Skeletal muscle tissue (tissue), 4 donors: ENCODE data around the gene ZFP36L1. TPM values are rescaled to one million over a fixed set of nuclear protein-coding genes. Genes with fewer than 3 reads are reported as not detected.
A peak's percentile ranks its signal among the peaks of the same experiment; 100 is the strongest.

Experiments
- H3K27ac ChIP-seq: one replicate; pipeline ENCODE4 v1.7.0; 2013; ENCODE audit warnings: mild to moderate bottlenecking, low read depth, low read length, inconsistent platforms
- H3K27me3 ChIP-seq, 3 donors: one replicate each; pipeline ENCODE4 v1.7.0; 2013; ENCODE audit warnings: low read length in 3 of 3; ENCODE audit not compliant: control insufficient read depth in 3 of 3, insufficient read depth in 3 of 3
- H3K36me3 ChIP-seq, 3 donors: one replicate each; pipeline ENCODE4 v1.7.0; 2013; ENCODE audit warnings: low read length in 3 of 3; ENCODE audit not compliant: control insufficient read depth in 3 of 3, insufficient read depth in 3 of 3
- H3K4me1 ChIP-seq, 3 donors: one replicate each; pipeline ENCODE4 v1.7.0; 2013; ENCODE audit warnings: low read length in 3 of 3, mild to moderate bottlenecking in 3 of 3; ENCODE audit not compliant: control insufficient read depth in 3 of 3, insufficient read depth in 3 of 3
- H3K4me3 ChIP-seq, 3 donors: one replicate each; pipeline ENCODE4 v1.7.0; 2013; ENCODE audit warnings: low read length in 3 of 3
- H3K9ac ChIP-seq, 3 donors: one replicate each; pipeline ENCODE4 v1.7.0; 2013; ENCODE audit warnings: low read length in 3 of 3, mild to moderate bottlenecking in 3 of 3, moderate library complexity in 2 of 3, low read depth in 1 of 3
- H3K9me3 ChIP-seq, 3 donors: one replicate each; pipeline ENCODE4 v1.7.0; 2013; ENCODE audit warnings: low read length in 3 of 3; ENCODE audit not compliant: control insufficient read depth in 3 of 3
- total RNA-seq: library from RNA; depleted of rRNA; stranded (reverse); fragments of >200 nt; gene quantifications from one replicate; pipeline ENCODE4 v1.2.3, GENCODE V29; 2014
- donor health status: Osteomylitis.

The ZFP36L1 gene
- total RNA-seq, 1 donor from 2014 or later: 27.7 TPM

DNA sequence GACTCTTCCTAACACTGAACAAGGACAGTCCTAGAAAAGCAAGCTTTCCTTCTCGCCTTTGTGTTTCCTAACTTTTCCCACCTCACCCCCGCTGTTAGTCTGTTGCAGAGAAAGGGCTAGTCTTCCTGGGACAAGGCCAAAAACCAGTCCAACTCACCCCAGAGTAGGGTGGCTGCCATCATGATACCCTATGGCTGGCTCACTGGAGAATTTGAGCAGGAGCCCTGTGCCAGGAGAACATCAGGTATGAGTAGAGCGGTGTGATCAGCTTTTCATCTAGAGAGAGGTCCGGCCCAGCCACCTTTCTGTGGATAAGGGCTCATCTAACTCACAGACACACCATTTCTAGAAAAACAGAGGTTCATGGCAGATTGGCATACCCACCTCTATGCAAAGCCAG lies 16.7 kb upstream of the ZFP36L1 start:
- peaks cover 30 to 39% (median 35%) of the 10 kb centered on the region in 3 donors for H3K4me1 ChIP-seq
- no peaks in the 10 kb centered on the region for H3K9me3 ChIP-seq
- no peaks in the 10 kb centered on the region for H3K27me3 ChIP-seq
- no peak overlapping the region for H3K4me3 ChIP-seq
- H3K27ac ChIP-seq: peak overlapping the region; percentile 54
- H3K36me3 ChIP-seq: no peaks in the 10 kb centered on the region
- H3K9ac ChIP-seq: peak overlapping the region in 1 of 3 donors; percentile 11

DNA sequence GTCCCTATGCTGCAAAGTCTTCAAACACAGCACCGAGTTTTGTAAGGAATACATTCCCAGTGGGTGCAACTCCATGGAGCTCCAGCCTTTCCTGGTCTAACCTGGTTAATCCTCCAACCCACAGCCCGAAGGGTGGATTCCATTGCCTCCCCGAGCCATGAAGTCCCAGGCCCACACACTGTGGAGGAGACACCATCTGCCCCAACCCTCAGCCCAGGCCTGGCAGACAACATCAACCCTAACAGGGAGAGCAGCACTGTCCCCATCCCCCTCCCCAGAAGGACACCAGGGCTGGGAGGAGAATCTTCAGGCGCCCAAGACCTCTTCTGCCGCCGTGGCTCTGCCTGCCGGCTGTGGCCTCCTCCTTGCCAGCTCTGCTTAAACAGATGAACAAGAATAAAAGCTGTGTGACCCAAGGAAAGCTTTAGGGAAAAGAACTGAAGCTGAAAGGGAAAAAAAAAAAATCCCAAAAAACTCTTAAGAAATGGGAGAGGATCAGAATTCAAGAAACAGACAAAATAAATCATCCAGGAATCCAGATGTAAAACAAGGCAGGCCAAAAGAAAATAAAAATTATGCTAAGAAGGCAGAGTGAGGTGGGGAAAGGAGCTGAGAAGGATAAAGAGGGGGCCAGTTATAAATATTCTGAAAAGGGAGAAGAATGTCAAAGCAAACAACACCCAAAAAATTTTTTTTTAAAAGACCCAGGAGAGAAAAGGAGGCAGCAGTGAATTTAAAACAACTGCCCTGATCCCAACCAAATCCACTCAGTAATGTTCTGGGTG lies 16.0 kb upstream of the ZFP36L1 start:
- H3K36me3 ChIP-seq: no peaks in the 10 kb centered on the region
- no peak overlapping the region for H3K4me3 ChIP-seq
- no peaks in the 10 kb centered on the region for H3K27me3 ChIP-seq
- no peaks in the 10 kb centered on the region for H3K9me3 ChIP-seq
- H3K9ac ChIP-seq: peak overlapping the region in 1 of 3 donors; percentile 11
- H3K27ac ChIP-seq: peak overlapping the region; percentile 54
- peaks cover 24 to 32% (median 28%) of the 10 kb centered on the region in 3 donors for H3K4me1 ChIP-seq

DNA sequence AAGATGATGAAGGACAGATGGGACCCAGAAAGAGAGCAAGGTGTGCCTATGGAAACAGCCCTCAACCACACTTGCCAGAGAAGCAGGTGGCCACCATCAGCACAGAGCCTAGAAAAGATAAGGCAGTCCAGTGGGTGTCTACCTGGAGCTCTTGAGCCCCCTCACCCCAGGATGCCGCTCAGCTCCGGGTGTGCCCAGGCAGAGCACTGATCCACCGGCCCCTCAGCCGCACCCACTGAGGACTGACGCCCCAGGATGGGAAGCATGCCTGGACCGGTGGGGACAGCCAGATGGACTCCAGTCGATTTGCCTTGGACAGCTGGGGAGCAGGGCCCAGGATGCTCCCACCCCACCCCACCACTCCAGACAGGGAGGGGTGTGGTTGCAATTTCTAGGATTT lies 15.1 kb upstream of the ZFP36L1 start:
- Histone ChIP-seq H3K4me1 (peaks cover 15 to 23% (median 19%) of the 10 kb centered on the region in 3 donors), H3K9ac (no peak overlapping the region), H3K27ac (peak overlapping the region; percentile 54)

DNA sequence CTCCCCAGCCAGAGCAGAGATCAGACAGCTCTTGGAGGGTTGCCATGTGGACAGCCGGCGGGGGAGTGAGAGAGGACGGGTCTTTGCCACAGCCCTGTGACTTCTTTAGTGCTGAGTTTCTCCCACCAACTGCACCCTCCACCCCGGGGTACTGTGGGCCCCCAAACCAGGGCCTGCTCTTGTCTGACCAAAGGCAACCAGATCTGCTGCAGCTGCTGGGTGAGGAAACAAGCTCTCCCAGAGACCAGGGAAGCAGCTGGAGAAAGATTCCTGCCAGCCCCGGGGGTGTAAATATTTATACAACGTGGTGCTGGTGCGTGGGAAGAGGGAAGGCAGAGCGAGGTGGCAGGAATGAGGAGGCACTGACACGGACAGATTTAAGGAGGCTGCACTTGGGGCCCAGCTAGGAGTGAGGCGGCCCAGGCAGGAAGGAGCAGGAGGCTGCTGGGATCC lies 14.3 kb upstream of the ZFP36L1 start:
- peaks cover 13 to 23% (median 19%) of the 10 kb centered on the region in 3 donors for H3K4me1 ChIP-seq
- peak overlapping the region in 2 of 3 donors; percentile 6 to 68 for H3K9ac ChIP-seq
- H3K27ac ChIP-seq: peak overlapping the region; percentile 54
- no peaks in the 10 kb centered on the region for H3K9me3 ChIP-seq
- H3K27me3 ChIP-seq: no peaks in the 10 kb centered on the region
- H3K4me3 ChIP-seq: no peak overlapping the region
- no peaks in the 10 kb centered on the region for H3K36me3 ChIP-seq

More for the DNA sequence above, 15.1 kb upstream of the ZFP36L1 start:
- Histone ChIP-seq H3K9me3 (no peaks in the 10 kb centered on the region), H3K27me3 (no peaks in the 10 kb centered on the region), H3K4me3 (no peak overlapping the region), H3K36me3 (no peaks in the 10 kb centered on the region)

DNA sequence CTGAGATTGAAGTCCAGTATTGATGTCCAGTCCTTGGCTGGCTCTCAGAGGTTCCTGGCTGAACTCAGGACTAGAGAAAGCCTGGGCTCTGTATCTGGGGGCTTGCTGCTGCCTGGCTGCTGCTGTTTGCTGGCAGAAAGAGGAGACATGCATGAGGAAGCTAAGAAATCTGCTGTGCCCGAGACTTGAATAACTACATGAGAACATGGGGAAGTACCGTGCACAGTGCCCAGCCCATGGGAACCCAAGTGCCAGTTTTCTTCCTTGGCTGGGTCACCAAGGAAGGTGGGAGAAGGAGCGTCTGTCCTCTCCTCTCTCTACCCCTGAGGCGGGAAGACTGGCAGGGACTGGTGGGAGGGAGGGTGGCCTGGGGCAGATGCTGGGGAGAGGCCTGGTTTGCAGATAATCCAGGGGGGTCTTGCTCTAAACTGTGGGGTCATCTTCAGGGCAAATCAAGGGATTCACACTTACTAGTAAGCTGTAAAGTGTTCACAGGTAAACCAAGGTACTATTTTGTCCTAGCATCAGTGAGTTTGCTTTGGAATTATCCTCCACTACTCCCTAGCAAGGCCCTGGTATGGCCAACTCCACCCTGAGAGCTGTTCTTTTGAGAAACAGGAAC lies 13.8 kb upstream of the ZFP36L1 start:
- peaks cover 0 to under 1% (median 0%) of the 10 kb centered on the region in 3 donors for H3K9me3 ChIP-seq
- H3K4me3 ChIP-seq: peak overlapping the region in 1 of 3 donors; percentile 2
- H3K9ac ChIP-seq: peak overlapping the region in 2 of 3 donors; percentile 19 to 68

DNA sequence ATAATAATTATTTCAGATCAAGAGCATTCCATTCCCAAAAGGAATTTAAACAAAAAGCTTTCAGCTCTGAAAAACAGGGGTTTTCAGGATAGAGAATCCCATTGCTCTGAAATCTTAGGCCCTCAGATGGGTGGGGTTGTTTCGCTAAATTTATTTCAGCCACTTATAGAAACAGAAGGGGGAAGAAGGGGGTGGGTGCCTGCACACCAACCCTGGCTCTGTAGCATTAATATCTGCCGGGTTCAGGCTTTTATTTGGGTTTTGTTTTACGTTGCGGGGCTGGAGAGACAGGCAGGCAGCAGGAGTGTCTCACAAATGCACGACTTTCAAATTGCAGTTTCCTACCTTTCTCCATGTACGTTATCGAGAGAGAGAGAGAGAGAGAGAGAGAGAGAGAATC lies 12.5 kb upstream of the ZFP36L1 start:
- H3K4me1 ChIP-seq: peaks cover 13 to 23% (median 19%) of the 10 kb centered on the region in 3 donors
- H3K27ac ChIP-seq: no peak overlapping the region
- H3K36me3 ChIP-seq: no peaks in the 10 kb centered on the region
- H3K4me3 ChIP-seq: no peak overlapping the region
- H3K9me3 ChIP-seq: peaks cover 0 to 3% (median 0%) of the 10 kb centered on the region in 3 donors
- no peak overlapping the region for H3K9ac ChIP-seq
- H3K27me3 ChIP-seq: no peaks in the 10 kb centered on the region

More for the DNA sequence above, 13.8 kb upstream of the ZFP36L1 start:
- Histone ChIP-seq H3K27me3 (no peaks in the 10 kb centered on the region), H3K27ac (peak overlapping the region; percentile 54), H3K4me1 (peaks cover 13 to 23% (median 19%) of the 10 kb centered on the region in 3 donors), H3K36me3 (no peaks in the 10 kb centered on the region)

DNA sequence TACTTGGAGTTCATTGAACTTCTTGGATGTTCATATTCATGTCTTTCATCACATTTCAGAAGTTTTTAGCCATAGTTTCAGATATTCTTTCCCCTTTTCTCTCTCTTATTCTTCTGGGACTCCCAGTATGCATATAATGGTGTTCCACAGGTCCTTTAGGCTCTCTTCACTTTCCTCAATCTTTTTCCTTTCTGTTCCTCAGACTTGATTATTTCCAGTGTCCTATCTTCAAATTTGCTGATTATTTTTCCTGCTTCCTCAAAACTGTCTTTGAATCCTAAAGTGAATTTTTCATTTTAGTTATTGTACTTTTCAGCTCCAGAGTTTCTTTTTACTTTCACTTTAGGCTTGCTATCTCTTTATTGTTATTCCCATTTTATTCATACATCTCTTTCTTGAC lies 8.8 kb upstream of the ZFP36L1 start:
- Histone ChIP-seq H3K4me1 (peaks cover 4 to 6% (median 5%) of the 10 kb centered on the region in 3 donors), H3K9me3 (peaks cover 0 to 3% (median 0%) of the 10 kb centered on the region in 3 donors), H3K4me3 (no peak overlapping the region)

DNA sequence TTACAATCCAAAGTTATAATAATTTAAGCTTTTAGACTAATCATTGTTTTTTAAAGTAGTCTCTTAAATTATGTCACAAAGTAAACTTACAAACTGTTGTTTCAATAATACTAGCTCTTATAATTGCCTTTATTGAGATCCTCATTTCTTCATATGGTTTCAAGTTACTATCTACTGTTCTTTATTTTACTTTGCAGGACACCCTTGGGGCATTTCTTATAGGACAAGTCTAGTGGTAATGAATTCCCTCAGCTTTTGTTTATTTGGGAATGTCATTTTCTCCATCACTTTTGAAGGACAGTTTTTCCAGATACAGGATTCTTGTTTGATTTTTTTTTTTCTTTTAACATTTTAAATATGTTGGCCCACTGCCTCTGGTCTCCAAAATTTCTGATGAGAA lies 8.1 kb upstream of the ZFP36L1 start:
- H3K36me3 ChIP-seq: no peaks in the 10 kb centered on the region
- H3K4me3 ChIP-seq: no peak overlapping the region
- H3K9me3 ChIP-seq: peaks cover 0 to 3% (median 0%) of the 10 kb centered on the region in 3 donors
- no peaks in the 10 kb centered on the region for H3K27me3 ChIP-seq
- no peak overlapping the region for H3K27ac ChIP-seq
- no peak overlapping the region for H3K9ac ChIP-seq
- peaks cover 3 to 7% (median 5%) of the 10 kb centered on the region in 3 donors for H3K4me1 ChIP-seq

More for the DNA sequence above, 8.8 kb upstream of the ZFP36L1 start:
- Histone ChIP-seq H3K36me3 (no peaks in the 10 kb centered on the region), H3K9ac (no peak overlapping the region), H3K27me3 (no peaks in the 10 kb centered on the region), H3K27ac (no peak overlapping the region)

DNA sequence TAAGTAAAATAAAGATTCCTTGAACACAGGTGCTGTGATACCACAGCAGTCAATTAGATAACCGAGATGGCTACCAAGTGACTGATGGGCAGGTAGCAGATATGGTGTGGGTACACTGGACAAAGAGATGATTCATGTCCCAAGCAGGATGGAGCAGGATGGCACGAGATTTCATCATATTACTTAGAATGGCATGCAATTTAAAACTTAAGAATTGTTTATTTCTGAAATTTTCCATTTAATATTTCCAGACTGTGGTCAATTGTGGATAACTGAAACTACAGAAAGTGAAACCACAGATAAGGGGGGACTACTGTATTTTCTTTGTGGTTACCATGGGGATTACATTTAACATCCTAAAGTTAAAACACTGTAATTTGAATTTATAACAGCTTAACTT lies 7.5 kb upstream of the ZFP36L1 start:
- H3K9me3 ChIP-seq: peaks cover 0 to 3% (median 0%) of the 10 kb centered on the region in 3 donors
- peaks cover 3 to 7% (median 5%) of the 10 kb centered on the region in 3 donors for H3K4me1 ChIP-seq
- H3K4me3 ChIP-seq: no peak overlapping the region
- H3K9ac ChIP-seq: no peak overlapping the region
- H3K27ac ChIP-seq: no peak overlapping the region
- H3K36me3 ChIP-seq: no peaks in the 10 kb centered on the region
- no peaks in the 10 kb centered on the region for H3K27me3 ChIP-seq

DNA sequence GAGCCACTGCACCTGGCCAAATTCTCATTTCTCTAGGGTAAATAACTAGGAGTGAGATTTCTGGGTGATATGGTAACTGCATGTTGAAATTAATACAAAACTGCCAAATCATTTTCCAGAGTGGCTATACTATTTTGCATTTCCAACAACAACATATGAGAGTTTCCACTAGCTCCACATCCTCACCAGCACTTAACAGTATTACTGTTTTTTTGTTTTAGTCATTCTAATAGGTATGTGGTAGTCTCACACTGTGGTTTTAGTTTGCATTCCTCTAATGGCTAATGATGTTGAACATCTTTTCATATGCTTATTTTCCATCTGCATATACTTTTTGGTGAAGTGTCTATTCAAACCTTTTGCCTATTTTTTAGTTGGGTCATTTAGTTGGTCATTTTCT lies 5.8 kb upstream of the ZFP36L1 start:
- H3K4me1 ChIP-seq: peaks cover 3 to 13% (median 5%) of the 10 kb centered on the region in 3 donors
- H3K27me3 ChIP-seq: no peaks in the 10 kb centered on the region
- H3K27ac ChIP-seq: no peak overlapping the region
- H3K36me3 ChIP-seq: no peaks in the 10 kb centered on the region
- peaks cover 0 to 3% (median 0%) of the 10 kb centered on the region in 3 donors for H3K9me3 ChIP-seq
- H3K9ac ChIP-seq: no peak overlapping the region
- H3K4me3 ChIP-seq: no peak overlapping the region
